ENCODE data around the gene JAKMIP1. TPM values are rescaled to one million over a fixed set of nuclear protein-coding genes. Genes with fewer than 3 reads are reported as not detected.

JAKMIP1 gene
- polyA plus RNA-seq, 1 experiment: not detected

DNA sequence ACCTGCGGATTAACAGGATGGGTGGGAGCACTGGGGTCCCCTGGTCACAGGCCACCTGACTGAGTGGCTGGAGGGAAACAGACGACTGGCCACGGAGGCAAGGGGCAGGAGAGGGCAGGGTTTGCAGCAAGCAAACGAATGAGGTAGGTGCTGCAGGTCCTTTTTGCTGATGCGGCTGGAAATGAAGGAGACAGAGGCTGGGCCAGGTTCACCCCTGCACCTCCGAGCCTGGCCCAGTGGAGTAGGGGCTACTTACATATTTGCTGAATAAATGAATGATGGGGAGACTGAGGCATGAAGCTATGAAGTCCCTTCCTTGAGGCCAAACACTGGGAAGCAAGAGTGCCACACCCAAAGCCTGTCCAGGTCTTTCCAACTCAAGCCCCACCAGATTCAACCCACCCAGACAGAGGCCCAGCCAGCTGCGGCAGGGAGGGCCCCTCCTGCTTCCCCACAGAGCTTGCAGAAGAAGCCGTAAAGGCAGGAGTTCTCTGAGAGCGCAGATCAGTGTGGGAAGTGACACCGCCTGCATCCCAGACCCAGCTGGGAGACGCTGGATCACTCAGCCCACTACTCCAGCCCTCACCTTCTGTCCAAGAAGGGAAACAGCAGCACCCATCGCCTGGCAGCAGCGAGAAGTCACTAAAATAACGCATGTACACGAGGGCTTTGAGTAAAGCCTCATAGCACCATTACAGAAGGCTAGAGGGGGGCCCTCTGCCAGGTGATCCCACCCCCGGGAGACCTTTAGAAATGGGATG, 146.0 kb downstream of the JAKMIP1 start:
- no peak for TF ChIP-seq CTCF (IDR thresholded peaks at IDR 0.05; ENCODE audit: low read depth, low read length)
- Histone ChIP-seq H3K27ac (ENCODE audit: low read depth, low read length) (no peak overlapping the region), H3K27me3 (ENCODE audit: control insufficient read depth, insufficient read depth, low read length) (no peaks in the 10 kb centered on the region), H3K4me3 (ENCODE audit: low read depth, low read length) (no peak overlapping the region), H3K9me3 (ENCODE audit: control insufficient read depth, insufficient read depth, low read length) (peaks cover 46% of the 10 kb centered on the region)
- ChIA-PET CTCF (interaction anchor here (1.0 kb wide), 1 partner anchor 189 kb away, joined by 3 read pairs; no protein-coding TSS in a partner anchor), POLR2A (no interaction called here)
- DNase-seq (ENCODE audit: low read depth, low spot score): no peak

- no peak for TF ChIP-seq CTCF (IDR thresholded peaks at IDR 0.05; ENCODE audit: low read depth, low read length)
- peaks cover 35% of the 10 kb centered on the region for H3K9me3 ChIP-seq (ENCODE audit: control insufficient read depth, insufficient read depth, low read length)
- ChIA-PET CTCF (no interaction called here), POLR2A (interaction anchor here (0.6 kb wide), 1 partner anchor 335 kb away, joined by 4 read pairs; no protein-coding TSS in a partner anchor)
- H3K27me3 ChIP-seq (ENCODE audit: control insufficient read depth, insufficient read depth, low read length): no peaks in the 10 kb centered on the region
- no peak overlapping the region for H3K27ac ChIP-seq (ENCODE audit: low read depth, low read length)
- no peak for DNase-seq (ENCODE audit: low read depth, low spot score)
- no peak overlapping the region for H3K4me3 ChIP-seq (ENCODE audit: low read depth, low read length)
Measured at GRCh38 chr4:6052679-6053078, 147.7 kb downstream of the JAKMIP1 start.

DNA sequence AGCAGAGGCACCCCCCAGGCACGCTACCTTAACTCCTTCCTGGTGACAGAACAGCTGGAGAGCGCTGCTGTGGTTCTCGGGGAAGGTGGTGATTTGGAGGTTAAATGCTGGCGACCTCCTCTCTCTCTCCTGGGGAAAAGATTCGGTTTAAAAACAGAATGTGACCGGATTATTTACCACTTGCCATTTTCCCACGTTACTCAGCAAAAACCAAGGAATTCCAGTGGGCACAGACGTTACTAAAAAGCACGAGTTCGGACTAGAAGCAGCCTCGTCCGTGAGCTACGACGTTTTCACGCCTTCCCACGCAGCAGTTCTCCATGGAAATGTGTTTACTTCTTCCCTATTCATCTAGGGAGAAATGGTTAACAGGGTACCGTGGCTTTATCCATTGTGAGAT, 149.8 kb downstream of the JAKMIP1 start:
- CTCF ChIA-PET: no interaction called here
- H3K27ac ChIP-seq (ENCODE audit: low read depth, low read length): no peak overlapping the region
- peaks cover 27% of the 10 kb centered on the region for H3K9me3 ChIP-seq (ENCODE audit: control insufficient read depth, insufficient read depth, low read length)
- H3K4me3 ChIP-seq (ENCODE audit: low read depth, low read length): no peak overlapping the region
- POLR2A ChIA-PET: no interaction called here
- no peaks in the 10 kb centered on the region for H3K27me3 ChIP-seq (ENCODE audit: control insufficient read depth, insufficient read depth, low read length)
- no peak for TF ChIP-seq CTCF (IDR thresholded peaks at IDR 0.05; ENCODE audit: low read depth, low read length)
- no peak for DNase-seq (ENCODE audit: low read depth, low spot score)

- H3K9me3 ChIP-seq (ENCODE audit: control insufficient read depth, insufficient read depth, low read length): peaks cover 22% of the 10 kb centered on the region
- POLR2A ChIA-PET: no interaction called here
- no peaks in the 10 kb centered on the region for H3K27me3 ChIP-seq (ENCODE audit: control insufficient read depth, insufficient read depth, low read length)
- H3K27ac ChIP-seq (ENCODE audit: low read depth, low read length): no peak overlapping the region
- no peak overlapping the region for H3K4me3 ChIP-seq (ENCODE audit: low read depth, low read length)
- TF ChIP-seq CTCF (IDR thresholded peaks at IDR 0.05; ENCODE audit: low read depth, low read length): no peak
- no peak for DNase-seq (ENCODE audit: low read depth, low spot score)
- CTCF ChIA-PET: no interaction called here
Measured at GRCh38 chr4:6049985-6050384, 150.4 kb downstream of the JAKMIP1 start.

DNA sequence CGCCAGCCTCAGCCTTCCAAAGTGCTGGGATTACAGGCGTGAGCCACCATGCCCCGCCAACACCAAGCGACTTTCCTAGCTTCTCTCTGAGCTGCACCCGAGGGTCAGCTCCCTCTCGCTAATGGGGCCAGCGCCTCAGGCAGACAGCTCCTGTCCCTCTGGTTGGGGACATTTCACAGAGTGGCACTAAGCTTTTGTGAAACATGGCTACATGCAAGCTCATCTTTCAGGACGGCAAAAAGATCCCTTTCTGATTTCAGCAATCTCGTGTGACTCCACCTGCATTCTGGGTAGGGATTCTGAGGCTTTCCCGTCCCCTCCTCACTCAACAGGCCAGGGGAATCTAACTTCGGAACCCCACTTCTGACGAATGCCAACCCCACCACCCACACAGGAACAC, 151.1 kb downstream of the JAKMIP1 start:
- no peak for DNase-seq (ENCODE audit: low read depth, low spot score)
- POLR2A ChIA-PET: no interaction called here
- CTCF ChIA-PET: no interaction called here
- TF ChIP-seq CTCF (IDR thresholded peaks at IDR 0.05; ENCODE audit: low read depth, low read length): no peak
- no peak overlapping the region for H3K4me3 ChIP-seq (ENCODE audit: low read depth, low read length)
- H3K27me3 ChIP-seq (ENCODE audit: control insufficient read depth, insufficient read depth, low read length): no peaks in the 10 kb centered on the region
- peaks cover 19% of the 10 kb centered on the region for H3K9me3 ChIP-seq (ENCODE audit: control insufficient read depth, insufficient read depth, low read length)
- H3K27ac ChIP-seq (ENCODE audit: low read depth, low read length): no peak overlapping the region

All from AG04450 (cell line).